B cell (primary cell): Measurements from ENCODE around the gene MRPL10. TPM values are rescaled to one million over a fixed set of nuclear protein-coding genes. Genes with fewer than 3 reads are reported as not detected.

Experiments used
- ATAC-seq: fragments of 200-7000 bp; cut with Tn5 transposase; one replicate; pipeline ENCODE4 v1.10.0; 2021; ENCODE audit warnings: low read depth, mild to moderate bottlenecking, moderate number of reproducible peaks, moderate library complexity
- CTCF ChIA-PET: fragments of 350-600 bp; sonication (Branson Sonifier 250); formaldehyde crosslinking; loops from one replicate; lab custom pipeline; 2021; ENCODE audit warnings: antibody characterized with exemption, inconsistent platforms; lab: Charles Lee
- POLR2A ChIA-PET: fragments of 350-600 bp; sonication (Branson Sonifier 250); formaldehyde crosslinking; loops from one replicate; lab custom pipeline; 2021; ENCODE audit warnings: antibody characterized with exemption; lab: Charles Lee
- DNase-seq: peaks from one replicate; pipeline ENCODE4 v3.0.0; 2013
- H2AFZ ChIP-seq: 2 replicates; pipeline ENCODE4 v1.6.1; 2012; ENCODE audit warnings: mild to moderate bottlenecking, low read depth, low read length; ENCODE audit not compliant: insufficient read depth, poor library complexity, severe bottlenecking
- H3K27ac ChIP-seq, 2 donors: 1 replicate in 1 of 2; 2 replicates in 1 of 2; pipeline ENCODE4 v1.5.1; 2012 to 2013; ENCODE audit warnings: low read length in 2 of 2, mild to moderate bottlenecking in 2 of 2, moderate library complexity in 1 of 2
- H3K27me3 ChIP-seq, 4 experiments: fragments of 200-600 bp in 1 of 4; sonication (generic) in 1 of 4; replicated peaks in 1 of 4; 1 replicate in 2 of 4; 2 replicates in 2 of 4; pipeline versions ENCODE4 v1.6.1 to v1.7.0; 2013 to 2016; ENCODE audit warnings: low read length in 3 of 4, mild to moderate bottlenecking in 2 of 4, mixed read lengths in 1 of 4, moderate library complexity in 1 of 4; ENCODE audit not compliant: insufficient read depth in 4 of 4, control insufficient read depth in 3 of 4; ENCODE audit errors: control extremely low read depth in 1 of 4
- H3K36me3 ChIP-seq, 2 experiments: replicated peaks in 1 of 2; 1 replicate in 1 of 2; 2 replicates in 1 of 2; pipeline versions ENCODE4 v1.6.1 to v1.7.1; 2013; ENCODE audit warnings: low read length in 1 of 2; ENCODE audit not compliant: insufficient read depth in 2 of 2, control insufficient read depth in 1 of 2; ENCODE audit errors: control extremely low read depth in 1 of 2, extremely low read depth in 1 of 2
- H3K4me1 ChIP-seq, 2 donors: fragments of 200-600 bp in 1 of 2; sonication (generic) in 1 of 2; 1 replicate in 1 of 2; 2 replicates in 1 of 2; pipeline versions ENCODE4 v1.5.1 to v1.6.1; 2013 to 2017; ENCODE audit warnings: low read length in 2 of 2; ENCODE audit not compliant: control insufficient read depth in 2 of 2, insufficient read depth in 2 of 2
- H3K4me2 ChIP-seq: replicated peaks from 2 replicates; pipeline ENCODE3; 2012; ENCODE audit warnings: mild to moderate bottlenecking, low read depth, low read length; ENCODE audit not compliant: poor library complexity, severe bottlenecking
- H3K4me3 ChIP-seq, 5 experiments: fragments of 200-600 bp in 1 of 5; sonication (generic) in 1 of 5; 1 replicate in 3 of 5; 2 replicates in 2 of 5; pipeline versions ENCODE4 v1.5.1 to v1.7.0; 2011 to 2016; ENCODE audit warnings: low read length in 4 of 5, mild to moderate bottlenecking in 4 of 5, low read depth in 2 of 5, control low read depth in 1 of 5, moderate library complexity in 1 of 5; ENCODE audit not compliant: insufficient read depth in 1 of 5; ENCODE audit errors: control extremely low read depth in 1 of 5, extremely low read depth in 1 of 5
- H3K79me2 ChIP-seq: fragments of 200-600 bp; sonication (generic); one replicate; pipeline ENCODE4 v1.6.0; 2016; ENCODE audit warnings: low read length; ENCODE audit not compliant: control insufficient read depth, insufficient read depth
- H3K9ac ChIP-seq: fragments of 200-600 bp; sonication (generic); 2 replicates; pipeline ENCODE4 v1.6.1; 2017; ENCODE audit warnings: mild to moderate bottlenecking, low read length, moderate library complexity
- H3K9me3 ChIP-seq, 3 donors: one replicate each; pipeline versions ENCODE4 v1.6.1 to v1.7.1; 2013; ENCODE audit warnings: low read length in 2 of 3; ENCODE audit not compliant: control insufficient read depth in 2 of 3, insufficient read depth in 1 of 3; ENCODE audit errors: control extremely low read depth in 1 of 3
- H4K20me1 ChIP-seq: 2 replicates; pipeline ENCODE4 v1.6.0; 2012; ENCODE audit warnings: mild to moderate bottlenecking, low read length; ENCODE audit not compliant: insufficient read depth, control insufficient read depth, poor library complexity, severe bottlenecking
- H3K27ac Mint-ChIP-seq: one replicate; pipeline ENCODE4 v1.8.0; 2021; ENCODE audit warnings: mixed read lengths
- H3K27me3 Mint-ChIP-seq: one replicate; pipeline ENCODE4 v1.8.0; 2021; ENCODE audit warnings: mixed read lengths
- H3K4me1 Mint-ChIP-seq: one replicate; pipeline ENCODE4 v1.8.0; 2021; ENCODE audit warnings: mixed read lengths
- H3K4me3 Mint-ChIP-seq: one replicate; pipeline ENCODE4 v1.8.0; 2021; ENCODE audit warnings: mixed read lengths
- H3K9me3 Mint-ChIP-seq: one replicate; pipeline ENCODE4 v1.8.0; 2022; ENCODE audit warnings: mixed read lengths; ENCODE audit not compliant: insufficient read depth
- CTCF ChIP-seq: fragments of 200-600 bp; IDR thresholded peaks from one replicate; pipeline ENCODE4 v1.8.0; 2022; ENCODE audit warnings: antibody characterized with exemption, mild to moderate bottlenecking
- EZH2 ChIP-seq: IDR thresholded peaks from 2 replicates; pipeline ENCODE4 v1.6.1; 2012; ENCODE audit warnings: borderline replicate concordance, low read depth, mild to moderate bottlenecking, moderate library complexity, low read length; ENCODE audit not compliant: insufficient read depth, poor library complexity, severe bottlenecking
- WGBS: methylation state at CpG from one replicate; pipeline ENCODE4 v1.1.5; 2013; ENCODE audit warnings: missing lambda C conversion rate; ENCODE audit not compliant: insufficient coverage; 5-methylcytosine and 5-hydroxymethylcytosine counted together
- intact Hi-C: fragments of 100-400 bp; cut with micrococcal nuclease; formaldehyde crosslinking; loops from one replicate; pipeline ENCODE4 v1.10.0; 2022
- polyA plus RNA-seq: library from polyadenylated mRNA; depleted of rRNA; stranded (reverse); fragments of >200 nt; gene quantifications from 2 replicates; pipeline ENCODE4 v1.2.3, GENCODE V29; 2012
- total RNA-seq, 2 donors: library from RNA; stranded (reverse); fragments of 120-200 nt in 1 of 2; gene quantifications; 1 replicate in 1 of 2; 2 replicates in 1 of 2; pipeline versions ENCODE4 v1.2.3 to v1.2.4, GENCODE V29; 2013 to 2022

Gene MRPL10
- total and polyA plus RNA-seq, 2 donors (not counting 1 experiment from before 2014, with no cell fraction given), result 34.8 to 39.4 TPM

GRCh38 chr17:47843391-47843730 is 12.0 kb upstream of the MRPL10 start:
- ATAC-seq (no peak), DNase-seq (no peak)
- Histone ChIP-seq H3K9ac (no peak overlapping the region), H3K4me1 (peaks cover 30 to 32% of the 10 kb centered on the region in 2 donors), H3K27ac (no peak overlapping the region), H3K27me3 (peaks cover 0 to 47% (median 29%) of the 10 kb centered on the region in 4 experiments), H3K79me2 (peaks cover 11% of the 10 kb centered on the region), H3K4me3 (no peak overlapping the region), H3K36me3 (peaks cover 0 to 3% of the 10 kb centered on the region in 2 experiments), H3K9me3 (peaks cover 0 to 9% (median 0%) of the 10 kb centered on the region in 3 donors), H2AFZ (no peak overlapping the region), H4K20me1 (no peaks in the 10 kb centered on the region), H3K4me2 (no peak overlapping the region)
- ChIA-PET CTCF (interaction anchor here (1.1 to 19.9 kb wide), 6 partner anchors 12 to 98 kb away, joined by 3 to 436 read pairs (median 4); partner anchors contain the start of genes LRRC46, MRPL10, OSBPL7 and PNPO), POLR2A (interaction anchor here (1.0 to 1.3 kb wide), 2 partner anchors 48 to 52 kb away, joined by 7 to 8 read pairs; no protein-coding TSS in a partner anchor)
- peaks cover 36% of the 10 kb centered on the region for H3K27me3 Mint-ChIP-seq
- intact Hi-C loops, result no loop called here
- 68% methylated on average over 3 of the region's 6 CpGs for WGBS
- TF ChIP-seq EZH2 (no peak), CTCF (peak; percentile 13)
- H3K27ac Mint-ChIP-seq, result no peak overlapping the region
- H3K4me3 Mint-ChIP-seq, result no peak overlapping the region
- H3K9me3 Mint-ChIP-seq, result no peaks in the 10 kb centered on the region
- H3K4me1 Mint-ChIP-seq, result peaks cover 33% of the 10 kb centered on the region
